ENCODE measurements around the gene RAB40B. TPM values are rescaled to one million over a fixed set of nuclear protein-coding genes. Genes with fewer than 3 reads are reported as not detected.

Gene RAB40B
- polyA plus RNA-seq, 3 donors = 16.7 to 22.5 (median 17.4) TPM

GRCh38 chr17:82726427-82726826 lies 27.9 kb upstream of the RAB40B start:
- DNase-seq (ENCODE audit: extremely low read depth in 1 of 11, low read depth in 9 of 11, low spot score in 4 of 11) = no peak

- no peak for DNase-seq (ENCODE audit: extremely low read depth in 1 of 11, low read depth in 9 of 11, low spot score in 4 of 11)
These were observed 24.8 kb upstream of the RAB40B start for GRCh38 chr17:82723169-82723807.

- DNase-seq (ENCODE audit: extremely low read depth in 1 of 11, low read depth in 9 of 11, low spot score in 4 of 11) = no peak
These were observed 24.0 kb upstream of the RAB40B start for GRCh38 chr17:82722341-82723013.

GRCh38 chr17:82720204-82720603 lies 21.7 kb upstream of the RAB40B start:
- no peak for DNase-seq (ENCODE audit: extremely low read depth in 1 of 11, low read depth in 9 of 11, low spot score in 4 of 11)

- no peak for DNase-seq (ENCODE audit: extremely low read depth in 1 of 11, low read depth in 9 of 11, low spot score in 4 of 11)
These were observed 20.6 kb upstream of the RAB40B start for GRCh38 chr17:82718986-82719685.

GRCh38 chr17:82716203-82717010 lies 17.9 kb upstream of the RAB40B start, which contains the start of gene FN3KRP:
Gene FN3KRP (plus strand): TSS chr17:82716706. CDS start chr17:82716756, 50 bp downstream.
- DNase-seq (ENCODE audit: extremely low read depth in 1 of 11, low read depth in 9 of 11, low spot score in 4 of 11) = peak; percentile 74 to 95 (median 92)

GRCh38 chr17:82713071-82713723 lies 14.7 kb upstream of the RAB40B start:
- DNase-seq (ENCODE audit: extremely low read depth in 1 of 11, low read depth in 9 of 11, low spot score in 4 of 11) = no peak

GRCh38 chr17:82710499-82711232 lies 12.2 kb upstream of the RAB40B start:
- no peak for DNase-seq (ENCODE audit: extremely low read depth in 1 of 11, low read depth in 9 of 11, low spot score in 4 of 11)

- no peak for DNase-seq (ENCODE audit: extremely low read depth in 1 of 11, low read depth in 9 of 11, low spot score in 4 of 11)
These were observed 11.4 kb upstream of the RAB40B start for GRCh38 chr17:82709676-82710498.

GRCh38 chr17:82709024-82709675 lies 10.7 kb upstream of the RAB40B start:
- DNase-seq (ENCODE audit: extremely low read depth in 1 of 11, low read depth in 9 of 11, low spot score in 4 of 11) = no peak

- no peak for DNase-seq (ENCODE audit: extremely low read depth in 1 of 11, low read depth in 9 of 11, low spot score in 4 of 11)
These were observed 7.3 kb upstream of the RAB40B start for GRCh38 chr17:82705756-82706155.

GRCh38 chr17:82704886-82705285 lies 6.4 kb upstream of the RAB40B start:
- DNase-seq (ENCODE audit: extremely low read depth in 1 of 11, low read depth in 9 of 11, low spot score in 4 of 11) = no peak

GRCh38 chr17:82703935-82704865 lies 5.7 kb upstream of the RAB40B start:
- DNase-seq (ENCODE audit: extremely low read depth in 1 of 11, low read depth in 9 of 11, low spot score in 4 of 11) = no peak

- no peak for DNase-seq (ENCODE audit: extremely low read depth in 1 of 11, low read depth in 9 of 11, low spot score in 4 of 11)
These were observed 4.7 kb upstream of the RAB40B start for GRCh38 chr17:82703036-82703745.

GRCh38 chr17:82702231-82702927 lies 3.9 kb upstream of the RAB40B start:
- DNase-seq (ENCODE audit: extremely low read depth in 1 of 11, low read depth in 9 of 11, low spot score in 4 of 11) = no peak

Measured in renal cortex interstitium (tissue), 11 donors.